ENCODE measurements around the gene EML6. TPM values are rescaled to one million over a fixed set of nuclear protein-coding genes. Genes with fewer than 3 reads are reported as not detected.

The EML6 gene
- total and polyA plus RNA-seq, 2 experiments from 2014 or later, result 2.7 to 6.2 TPM

DNA sequence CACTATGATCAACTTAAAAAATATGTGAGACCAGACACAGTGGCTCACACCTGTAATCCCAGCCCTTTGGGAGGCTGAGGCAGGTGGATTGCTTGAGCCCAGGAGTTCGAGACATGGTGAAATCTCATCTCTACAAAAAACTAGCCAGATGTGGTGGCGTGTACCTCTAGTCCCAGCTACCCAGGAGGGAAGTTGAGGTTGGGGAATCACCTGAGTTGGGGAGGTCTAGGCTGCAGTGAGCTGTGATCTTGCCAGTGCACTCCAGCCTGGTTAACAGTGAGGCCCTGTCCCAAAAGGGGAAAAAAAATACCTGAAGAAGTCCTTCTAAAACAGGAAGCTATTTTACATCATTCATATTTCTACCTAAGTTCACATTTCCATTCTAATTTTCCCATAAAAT, 144.0 kb downstream of the EML6 start:
- no peaks in the 10 kb centered on the region for H3K9me2 ChIP-seq (ENCODE audit: insufficient read depth)
- H3K36me3 Mint-ChIP-seq (ENCODE audit: low read depth), result no peaks in the 10 kb centered on the region
- H3K4me1 ChIP-seq (ENCODE audit: insufficient read depth), result no peaks in the 10 kb centered on the region; the same call in 1 of the 2 replicates
- no peaks in the 10 kb centered on the region for H3K36me3 ChIP-seq (ENCODE audit: insufficient read depth)
- H3K9me3 Mint-ChIP-seq, result no peaks in the 10 kb centered on the region
- DNase-seq (ENCODE audit: low spot score) (no peak), ATAC-seq (no peak)
- peaks cover 1% of the 10 kb centered on the region for H3K27me3 Mint-ChIP-seq (ENCODE audit: insufficient read depth, low read depth, poor library complexity)
- no peak overlapping the region for H3K4me3 ChIP-seq
- H3F3A ChIP-seq (replicated peaks; ENCODE audit: low read depth), result no peaks in the 10 kb centered on the region
- H3K4me2 ChIP-seq, result no peak overlapping the region
- H3K27me3 ChIP-seq (ENCODE audit: insufficient read depth), result no peaks in the 10 kb centered on the region
- H3K4me1 Mint-ChIP-seq, result peaks cover 5% of the 10 kb centered on the region; the same call in 1 of the 3 replicates
- no peaks in the 10 kb centered on the region for H3K79me2 ChIP-seq (replicated peaks; ENCODE audit: insufficient read depth)
- H2AFZ ChIP-seq, result no peak overlapping the region
- H3K4me3 Mint-ChIP-seq, result no peak overlapping the region
- TF ChIP-seq POLR2AphosphoS5 (IDR thresholded peaks at IDR 0.05; ENCODE audit: low read depth) (no peak), ZNF114 (CRISPR knock-in tag; IDR thresholded peaks at IDR 0.05) (no peak), EZH2 (IDR thresholded peaks at IDR 0.05; ENCODE audit: low read depth, unreplicated experiment) (no peak), CREB1 (CRISPR knock-in tag; IDR thresholded peaks at IDR 0.05; ENCODE audit: low read depth) (no peak)
- TF ChIP-seq, protein P1, sequence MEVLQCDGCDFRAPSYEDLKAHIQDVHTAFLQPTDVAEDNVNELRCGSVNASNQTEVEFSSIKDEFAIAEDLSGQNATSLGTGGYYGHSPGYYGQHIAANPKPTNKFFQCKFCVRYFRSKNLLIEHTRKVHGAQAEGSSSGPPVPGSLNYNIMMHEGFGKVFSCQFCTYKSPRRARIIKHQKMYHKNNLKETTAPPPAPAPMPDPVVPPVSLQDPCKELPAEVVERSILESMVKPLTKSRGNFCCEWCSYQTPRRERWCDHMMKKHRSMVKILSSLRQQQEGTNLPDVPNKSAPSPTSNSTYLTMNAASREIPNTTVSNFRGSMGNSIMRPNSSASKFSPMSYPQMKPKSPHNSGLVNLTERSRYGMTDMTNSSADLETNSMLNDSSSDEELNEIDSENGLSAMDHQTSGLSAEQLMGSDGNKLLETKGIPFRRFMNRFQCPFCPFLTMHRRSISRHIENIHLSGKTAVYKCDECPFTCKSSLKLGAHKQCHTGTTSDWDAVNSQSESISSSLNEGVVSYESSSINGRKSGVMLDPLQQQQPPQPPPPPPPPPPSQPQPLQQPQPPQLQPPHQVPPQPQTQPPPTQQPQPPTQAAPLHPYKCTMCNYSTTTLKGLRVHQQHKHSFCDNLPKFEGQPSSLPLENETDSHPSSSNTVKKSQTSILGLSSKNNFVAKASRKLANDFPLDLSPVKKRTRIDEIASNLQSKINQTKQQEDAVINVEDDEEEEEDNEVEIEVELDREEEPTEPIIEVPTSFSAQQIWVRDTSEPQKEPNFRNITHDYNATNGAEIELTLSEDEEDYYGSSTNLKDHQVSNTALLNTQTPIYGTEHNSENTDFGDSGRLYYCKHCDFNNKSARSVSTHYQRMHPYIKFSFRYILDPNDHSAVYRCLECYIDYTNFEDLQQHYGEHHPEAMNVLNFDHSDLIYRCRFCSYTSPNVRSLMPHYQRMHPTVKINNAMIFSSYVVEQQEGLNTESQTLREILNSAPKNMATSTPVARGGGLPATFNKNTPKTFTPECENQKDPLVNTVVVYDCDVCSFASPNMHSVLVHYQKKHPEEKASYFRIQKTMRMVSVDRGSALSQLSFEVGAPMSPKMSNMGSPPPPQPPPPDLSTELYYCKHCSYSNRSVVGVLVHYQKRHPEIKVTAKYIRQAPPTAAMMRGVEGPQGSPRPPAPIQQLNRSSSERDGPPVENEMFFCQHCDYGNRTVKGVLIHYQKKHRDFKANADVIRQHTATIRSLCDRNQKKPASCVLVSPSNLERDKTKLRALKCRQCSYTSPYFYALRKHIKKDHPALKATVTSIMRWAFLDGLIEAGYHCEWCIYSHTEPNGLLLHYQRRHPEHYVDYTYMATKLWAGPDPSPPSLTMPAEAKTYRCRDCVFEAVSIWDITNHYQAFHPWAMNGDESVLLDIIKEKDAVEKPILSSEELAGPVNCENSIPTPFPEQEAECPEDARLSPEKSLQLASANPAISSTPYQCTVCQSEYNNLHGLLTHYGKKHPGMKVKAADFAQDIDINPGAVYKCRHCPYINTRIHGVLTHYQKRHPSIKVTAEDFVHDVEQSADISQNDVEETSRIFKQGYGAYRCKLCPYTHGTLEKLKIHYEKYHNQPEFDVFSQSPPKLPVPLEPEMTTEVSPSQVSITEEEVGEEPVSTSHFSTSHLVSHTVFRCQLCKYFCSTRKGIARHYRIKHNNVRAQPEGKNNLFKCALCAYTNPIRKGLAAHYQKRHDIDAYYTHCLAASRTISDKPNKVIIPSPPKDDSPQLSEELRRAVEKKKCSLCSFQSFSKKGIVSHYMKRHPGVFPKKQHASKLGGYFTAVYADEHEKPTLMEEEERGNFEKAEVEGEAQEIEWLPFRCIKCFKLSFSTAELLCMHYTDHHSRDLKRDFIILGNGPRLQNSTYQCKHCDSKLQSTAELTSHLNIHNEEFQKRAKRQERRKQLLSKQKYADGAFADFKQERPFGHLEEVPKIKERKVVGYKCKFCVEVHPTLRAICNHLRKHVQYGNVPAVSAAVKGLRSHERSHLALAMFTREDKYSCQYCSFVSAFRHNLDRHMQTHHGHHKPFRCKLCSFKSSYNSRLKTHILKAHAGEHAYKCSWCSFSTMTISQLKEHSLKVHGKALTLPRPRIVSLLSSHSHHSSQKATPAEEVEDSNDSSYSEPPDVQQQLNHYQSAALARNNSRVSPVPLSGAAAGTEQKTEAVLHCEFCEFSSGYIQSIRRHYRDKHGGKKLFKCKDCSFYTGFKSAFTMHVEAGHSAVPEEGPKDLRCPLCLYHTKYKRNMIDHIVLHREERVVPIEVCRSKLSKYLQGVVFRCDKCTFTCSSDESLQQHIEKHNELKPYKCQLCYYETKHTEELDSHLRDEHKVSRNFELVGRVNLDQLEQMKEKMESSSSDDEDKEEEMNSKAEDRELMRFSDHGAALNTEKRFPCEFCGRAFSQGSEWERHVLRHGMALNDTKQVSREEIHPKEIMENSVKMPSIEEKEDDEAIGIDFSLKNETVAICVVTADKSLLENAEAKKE (CRISPR knock-in tag; IDR thresholded peaks at IDR 0.05), result no peak
- H4K20me1 ChIP-seq (replicated peaks; ENCODE audit: insufficient read depth), result no peaks in the 10 kb centered on the region
- H3K27ac Mint-ChIP-seq, result no peak overlapping the region
- no peak overlapping the region for H3K27ac ChIP-seq (ENCODE audit: low read depth)

DNA sequence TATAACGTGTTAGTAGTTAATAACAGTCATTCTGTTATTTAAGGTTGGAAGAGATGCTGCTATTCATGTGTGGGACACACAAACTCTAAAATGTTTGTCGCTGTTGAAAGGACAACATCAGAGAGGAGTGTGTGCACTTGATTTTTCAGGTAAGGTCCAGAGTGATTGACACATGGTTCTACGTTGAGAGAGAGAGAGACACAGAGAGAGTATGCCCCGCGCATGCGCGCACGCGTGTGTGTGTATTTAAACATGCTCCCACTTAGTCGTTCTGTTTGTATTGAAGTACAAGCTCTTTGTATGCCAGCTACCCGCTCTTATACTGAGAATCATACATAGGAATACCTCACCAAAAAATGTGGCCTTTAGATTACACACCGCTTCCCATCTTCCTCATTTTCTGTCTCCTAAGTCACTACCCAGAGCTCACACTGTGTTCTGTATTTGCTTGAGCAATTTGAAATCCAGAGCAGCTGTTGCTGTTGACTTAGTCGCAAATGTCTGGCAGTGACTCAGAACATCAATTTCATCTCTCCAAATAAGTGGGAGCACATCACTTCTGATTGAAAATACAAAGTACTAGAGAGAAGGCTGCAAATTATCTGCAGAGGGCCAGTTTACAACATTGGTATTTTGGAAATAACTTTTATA, 148.1 kb downstream of the EML6 start:
- ATAC-seq, result no peak
- TF ChIP-seq EZH2 (IDR thresholded peaks at IDR 0.05; ENCODE audit: low read depth, unreplicated experiment), result no peak
- TF ChIP-seq POLR2AphosphoS5 (IDR thresholded peaks at IDR 0.05; ENCODE audit: low read depth), result no peak
- TF ChIP-seq, protein P1 (CRISPR knock-in tag; IDR thresholded peaks at IDR 0.05), result no peak

More for the DNA sequence above, 148.1 kb downstream of the EML6 start:
- no peak for DNase-seq (ENCODE audit: low spot score)
- H3K9me2 ChIP-seq (ENCODE audit: insufficient read depth), result no peaks in the 10 kb centered on the region
- H2AFZ ChIP-seq, result no peak overlapping the region
- no peaks in the 10 kb centered on the region for H3K79me2 ChIP-seq (replicated peaks; ENCODE audit: insufficient read depth)
- Mint-ChIP-seq H3K27ac (no peak overlapping the region), H3K36me3 (ENCODE audit: low read depth) (no peaks in the 10 kb centered on the region), H3K4me1 (no peaks in the 10 kb centered on the region), H3K27me3 (ENCODE audit: insufficient read depth, low read depth, poor library complexity) (peaks cover 1% of the 10 kb centered on the region), H3K9me3 (no peaks in the 10 kb centered on the region), H3K4me3 (no peak overlapping the region)
- H3F3A ChIP-seq (replicated peaks; ENCODE audit: low read depth), result no peaks in the 10 kb centered on the region
- no peaks in the 10 kb centered on the region for H4K20me1 ChIP-seq (replicated peaks; ENCODE audit: insufficient read depth)
- no peak overlapping the region for H3K27ac ChIP-seq (ENCODE audit: low read depth)
- H3K4me2 ChIP-seq, result no peak overlapping the region
- no peaks in the 10 kb centered on the region for H3K27me3 ChIP-seq (ENCODE audit: insufficient read depth)
- H3K4me1 ChIP-seq (ENCODE audit: insufficient read depth), result no peaks in the 10 kb centered on the region
- no peak overlapping the region for H3K4me3 ChIP-seq
- no peaks in the 10 kb centered on the region for H3K36me3 ChIP-seq (ENCODE audit: insufficient read depth)

All from GM23338 (cell line).